H1 (cell line): ENCODE results near the gene PBX1. TPM values are rescaled to one million over a fixed set of nuclear protein-coding genes. Genes with fewer than 3 reads are reported as not detected.

Experiments
- CBX5 ChIP-seq: fragments of 300-800, 300-1000 bp; sonication (generic); IDR thresholded peaks from 2 replicates; pipeline ENCODE4 v1.7.1; 2016; ENCODE audit warnings: antibody characterized with exemption, low read length, low read depth
- CTBP2 ChIP-seq: IDR thresholded peaks from 2 replicates; pipeline ENCODE4 v1.7.0; 2011; ENCODE audit warnings: borderline replicate concordance, mild to moderate bottlenecking, moderate library complexity, mixed read lengths, low read length; ENCODE audit not compliant: insufficient read depth, insufficient read length
- NRF1 ChIP-seq: IDR thresholded peaks from 2 replicates; pipeline ENCODE4 v1.6.1; 2011; ENCODE audit warnings: mild to moderate bottlenecking, low read depth, low read length, improper control_type of control experiment
- RXRA ChIP-seq: IDR thresholded peaks from 2 replicates; pipeline ENCODE4 v1.6.1; 2011; ENCODE audit warnings: low read depth, mild to moderate bottlenecking, low read length, moderate library complexity; ENCODE audit not compliant: insufficient read depth
- polyA plus RNA-seq, 7 experiments: library from polyadenylated mRNA; depleted of rRNA in 3 of 7; stranded (reverse) in 5 of 7; unstranded in 2 of 7; fragments of >200 nt in 5 of 7; fragments of 200-250 nt in 2 of 7; gene quantifications; 1 replicate in 5 of 7; 2 replicates in 1 of 7; 4 replicates in 1 of 7; pipeline versions ENCODE4 v1.2.1 to v1.2.3, GENCODE V29; 2011 to 2013; ENCODE audit warnings: missing spikeins in 2 of 7, mixed read lengths in 2 of 7
- total RNA-seq: library from RNA; stranded (reverse); fragmentation: NEBNext Ultra II Directional; extraction: Animal tissue kit (Norgen Biotek cat#: 25700); gene quantifications from 2 replicates; pipeline ENCODE4 v1.2.1, GENCODE V29; 2021
- TF ChIP-seq, protein P1 (sequence below): IDR thresholded peaks from 2 replicates; pipeline ENCODE4 v1.6.1; 2011; ENCODE audit warnings: low read depth, mild to moderate bottlenecking, low read length; ENCODE audit not compliant: insufficient read depth

The PBX1 gene
- total and polyA plus RNA-seq, 2 of the 8 experiments (the other 6 are each of a cell fraction or from before 2014, with no cell fraction given) = 87.4 to 124 TPM

DNA sequence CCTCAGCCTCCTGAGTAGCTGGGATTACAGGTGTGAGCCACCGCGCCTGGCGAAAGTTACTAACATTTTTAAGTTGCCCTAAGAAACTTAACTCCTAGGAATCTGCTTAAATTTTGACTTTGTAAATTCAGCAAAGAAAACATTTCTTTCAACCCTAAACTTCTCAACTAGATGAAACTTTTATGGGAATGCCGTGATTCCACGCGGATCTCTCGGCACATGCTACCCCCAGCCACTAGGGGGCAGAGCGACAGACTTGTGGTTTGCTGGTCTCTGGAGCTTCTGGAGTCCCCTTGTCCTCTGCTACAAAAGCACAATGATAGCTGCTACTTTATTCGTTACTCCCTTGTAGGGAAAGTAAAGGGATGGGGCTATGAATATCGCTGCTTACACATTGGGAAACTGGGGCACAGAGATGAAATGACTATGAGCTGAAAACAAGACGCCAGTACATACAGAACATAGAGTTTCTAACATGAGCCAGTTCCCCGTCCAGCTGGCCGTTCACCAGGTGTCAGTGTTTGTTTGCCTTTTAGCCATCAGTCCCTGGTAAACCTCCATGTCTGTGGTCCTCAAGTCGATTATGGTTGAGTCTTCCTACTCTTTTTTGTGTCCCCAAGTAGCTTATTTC lies 114.7 kb downstream of the PBX1 start (continued):
- TF ChIP-seq CTBP2 (no peak), NRF1 (no peak), RXRA (no peak), CBX5 (no peak)
- TF ChIP-seq, protein P1, sequence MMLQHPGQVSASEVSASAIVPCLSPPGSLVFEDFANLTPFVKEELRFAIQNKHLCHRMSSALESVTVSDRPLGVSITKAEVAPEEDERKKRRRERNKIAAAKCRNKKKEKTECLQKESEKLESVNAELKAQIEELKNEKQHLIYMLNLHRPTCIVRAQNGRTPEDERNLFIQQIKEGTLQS = no peak
